ENCODE data around the gene CMTM2.

CMTM2 gene, protein sequence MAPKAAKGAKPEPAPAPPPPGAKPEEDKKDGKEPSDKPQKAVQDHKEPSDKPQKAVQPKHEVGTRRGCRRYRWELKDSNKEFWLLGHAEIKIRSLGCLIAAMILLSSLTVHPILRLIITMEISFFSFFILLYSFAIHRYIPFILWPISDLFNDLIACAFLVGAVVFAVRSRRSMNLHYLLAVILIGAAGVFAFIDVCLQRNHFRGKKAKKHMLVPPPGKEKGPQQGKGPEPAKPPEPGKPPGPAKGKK

DNA sequence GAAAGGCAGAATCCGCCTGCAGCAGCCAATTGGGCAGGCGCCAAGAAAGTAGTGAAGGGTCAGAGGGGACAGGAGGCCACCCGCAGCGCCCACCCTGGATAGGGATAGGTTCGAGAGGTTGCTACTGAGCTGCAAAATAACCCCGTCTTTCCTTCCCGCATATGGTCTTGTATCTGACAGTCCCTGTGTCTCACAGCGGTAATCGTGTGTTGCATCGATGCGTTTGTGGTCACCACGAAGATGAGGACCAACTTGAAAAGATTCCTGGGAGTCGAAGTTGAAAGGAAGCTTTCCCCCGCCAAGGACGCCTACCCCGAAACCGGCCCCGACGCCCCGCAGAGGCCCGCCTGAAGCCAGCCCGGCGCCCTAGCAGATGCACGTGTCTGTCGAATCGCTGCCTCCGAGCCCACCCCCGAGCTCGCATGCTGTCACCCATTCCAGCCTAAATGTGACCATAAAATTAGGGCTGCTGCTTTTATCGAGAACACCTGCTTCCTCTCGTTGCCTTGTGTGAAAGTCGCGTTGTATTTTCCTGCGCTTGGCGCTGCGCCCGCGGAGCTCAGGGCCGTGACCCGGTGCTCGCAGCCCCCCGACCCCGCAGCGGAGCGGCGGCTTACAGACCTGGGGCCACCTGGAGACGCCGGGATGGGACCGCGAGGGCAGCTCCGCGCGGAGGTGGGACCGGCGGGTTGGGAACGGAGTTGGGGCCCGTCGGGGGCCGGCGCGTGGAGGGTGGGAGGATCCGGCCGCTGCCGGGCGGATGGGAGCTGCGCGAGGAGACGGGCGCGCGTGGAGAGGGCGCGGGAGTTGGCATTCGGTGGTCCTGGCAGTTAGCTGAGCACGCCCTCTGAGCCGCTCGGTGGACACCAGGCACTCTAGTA lies at the start of gene CMTM2:
Gene CMTM2 (plus strand): TSS at position 813 of the 881 bp plus-strand sequence. CDS start 145 bp downstream, outside the sequence.
- no peak for FAIRE-seq

DNA sequence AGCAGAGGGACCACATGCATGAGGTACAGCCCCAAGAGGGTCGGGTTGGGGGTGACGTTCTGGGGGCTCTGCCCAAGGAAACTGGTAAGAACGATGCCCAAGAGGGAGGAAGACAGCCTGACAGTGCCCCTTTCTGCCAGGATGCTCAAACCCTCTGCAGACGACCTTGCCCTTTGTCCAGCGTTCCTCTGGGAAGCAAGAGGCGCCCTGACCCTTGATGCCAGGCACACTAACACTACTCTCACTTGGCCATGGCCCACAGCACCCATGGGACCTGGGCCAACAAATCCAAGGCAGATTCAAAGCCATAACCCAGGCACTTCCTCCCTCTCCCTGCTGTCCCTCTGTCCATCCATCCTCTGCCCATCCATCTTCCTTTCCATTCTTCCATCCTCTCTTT lies 49.8 kb upstream of the CMTM2 start:
- FAIRE-seq: no peak

DNA sequence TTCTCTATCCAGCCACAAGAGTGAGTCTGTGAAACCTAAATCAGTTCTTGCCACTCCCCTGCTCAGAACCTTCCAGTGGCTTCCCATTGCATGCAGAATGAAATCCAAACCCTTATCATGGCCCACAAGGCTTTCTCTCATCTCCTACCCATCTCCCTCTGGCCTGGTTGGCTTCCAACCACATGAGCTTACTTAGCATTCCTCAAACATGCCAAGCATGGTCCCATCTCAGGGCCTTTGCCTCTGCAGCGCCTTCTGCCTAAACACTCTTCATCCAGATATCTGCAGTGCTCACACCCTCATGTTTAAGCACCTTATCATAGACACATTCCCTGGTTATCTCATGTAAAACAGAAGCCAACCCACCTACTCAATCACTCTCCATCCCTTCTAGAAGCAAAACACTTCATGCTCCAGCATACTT lies 44.9 kb upstream of the CMTM2 start:
- no peak for FAIRE-seq

DNA sequence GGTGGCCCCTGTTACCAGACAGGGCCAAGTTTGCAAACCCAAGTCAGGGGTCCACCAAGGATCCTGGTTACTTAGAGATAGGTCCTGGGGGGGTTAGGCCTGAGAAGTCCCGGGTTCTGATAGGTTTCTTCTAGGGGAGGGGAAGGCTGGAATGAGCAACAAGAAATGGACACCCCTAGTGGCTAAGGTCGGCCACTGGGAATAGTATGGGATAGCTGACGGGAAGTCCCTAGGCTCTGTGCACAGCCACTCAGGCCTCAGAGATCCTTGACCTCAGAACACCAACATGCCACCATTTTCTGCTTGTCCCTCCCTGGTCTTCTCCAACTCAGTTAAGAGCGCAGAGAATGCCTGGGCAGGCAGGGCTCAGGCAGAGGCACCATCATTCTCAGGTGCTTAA lies 42.7 kb upstream of the CMTM2 start:
- no peak for FAIRE-seq

DNA sequence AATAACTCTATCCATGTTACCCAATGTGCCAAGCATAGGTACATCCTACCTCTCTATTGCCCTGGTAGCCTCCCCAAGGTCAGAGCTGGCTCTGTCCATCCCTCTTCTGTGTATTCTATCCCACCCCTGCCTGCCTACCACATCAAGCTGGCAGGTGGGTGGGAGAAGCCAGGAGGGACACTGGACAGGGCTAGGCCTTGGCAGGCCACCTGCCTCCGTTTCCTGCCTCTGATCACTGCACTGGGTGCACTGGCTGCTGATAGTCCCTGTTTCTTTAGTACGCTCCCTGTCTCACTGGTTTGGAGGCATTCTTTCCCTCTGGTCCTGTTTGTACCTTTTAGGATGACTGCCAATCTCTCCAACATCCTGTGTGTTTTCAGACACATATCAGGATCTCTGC lies 42.0 kb upstream of the CMTM2 start:
- no peak for FAIRE-seq

DNA sequence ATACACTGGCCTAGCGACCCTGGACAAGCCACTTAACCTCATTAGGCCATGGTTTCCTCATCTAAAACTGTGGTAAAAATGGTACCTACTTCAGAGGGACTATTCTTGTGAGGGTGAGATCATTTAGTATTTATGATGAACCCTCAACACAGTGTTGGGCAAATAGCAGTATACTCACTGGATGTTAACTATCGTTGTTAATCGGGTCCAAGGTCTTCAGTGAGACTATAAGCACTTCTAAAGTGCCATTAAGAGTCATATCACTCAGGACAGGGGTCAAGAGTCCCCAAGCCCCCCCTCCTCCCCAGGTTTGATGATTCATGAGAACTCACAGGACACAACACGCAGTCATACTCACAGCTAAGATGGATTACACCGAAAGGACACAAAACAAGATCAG lies 40.4 kb upstream of the CMTM2 start:
- no peak for FAIRE-seq

DNA sequence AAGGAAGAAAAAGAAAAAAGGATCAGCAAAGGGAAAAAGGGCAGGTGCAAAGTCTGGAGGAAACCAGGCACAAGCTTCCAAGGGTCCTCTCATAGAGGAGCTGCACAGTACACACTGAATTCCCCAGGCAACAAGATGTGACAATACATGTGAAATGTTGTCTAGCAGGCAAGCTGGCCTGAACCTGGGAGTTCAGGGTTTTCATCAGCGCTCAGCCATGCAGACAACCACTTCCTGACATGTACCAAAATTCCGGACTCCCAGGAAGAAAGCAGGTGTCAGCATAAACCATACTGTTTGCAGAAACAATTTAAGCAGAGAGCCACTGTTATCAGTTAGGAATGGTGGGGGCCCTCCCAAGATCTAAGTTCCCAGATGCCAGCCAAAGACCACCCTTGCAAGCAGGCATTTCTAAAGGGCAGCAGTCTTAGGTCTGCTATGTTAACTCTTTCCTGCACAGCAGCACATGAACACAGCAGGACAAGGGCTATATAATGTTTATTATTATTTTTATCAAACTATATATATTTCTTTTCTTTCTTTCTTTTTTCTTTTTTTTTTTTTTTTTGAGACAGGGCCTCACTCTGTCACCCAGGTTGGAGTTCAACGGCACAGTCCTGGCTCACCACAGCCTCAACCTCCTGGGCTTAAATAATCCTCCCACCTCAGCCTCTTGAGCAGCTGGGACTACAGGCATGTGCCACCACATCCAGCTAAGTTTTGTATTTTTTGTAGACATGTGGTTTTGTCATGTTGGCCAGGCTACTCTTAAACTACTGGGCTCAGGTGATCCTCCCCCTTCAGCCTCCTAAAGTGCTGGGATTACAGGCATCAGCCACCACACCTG lies 39.4 kb upstream of the CMTM2 start:
- FAIRE-seq: peak; percentile 72

DNA sequence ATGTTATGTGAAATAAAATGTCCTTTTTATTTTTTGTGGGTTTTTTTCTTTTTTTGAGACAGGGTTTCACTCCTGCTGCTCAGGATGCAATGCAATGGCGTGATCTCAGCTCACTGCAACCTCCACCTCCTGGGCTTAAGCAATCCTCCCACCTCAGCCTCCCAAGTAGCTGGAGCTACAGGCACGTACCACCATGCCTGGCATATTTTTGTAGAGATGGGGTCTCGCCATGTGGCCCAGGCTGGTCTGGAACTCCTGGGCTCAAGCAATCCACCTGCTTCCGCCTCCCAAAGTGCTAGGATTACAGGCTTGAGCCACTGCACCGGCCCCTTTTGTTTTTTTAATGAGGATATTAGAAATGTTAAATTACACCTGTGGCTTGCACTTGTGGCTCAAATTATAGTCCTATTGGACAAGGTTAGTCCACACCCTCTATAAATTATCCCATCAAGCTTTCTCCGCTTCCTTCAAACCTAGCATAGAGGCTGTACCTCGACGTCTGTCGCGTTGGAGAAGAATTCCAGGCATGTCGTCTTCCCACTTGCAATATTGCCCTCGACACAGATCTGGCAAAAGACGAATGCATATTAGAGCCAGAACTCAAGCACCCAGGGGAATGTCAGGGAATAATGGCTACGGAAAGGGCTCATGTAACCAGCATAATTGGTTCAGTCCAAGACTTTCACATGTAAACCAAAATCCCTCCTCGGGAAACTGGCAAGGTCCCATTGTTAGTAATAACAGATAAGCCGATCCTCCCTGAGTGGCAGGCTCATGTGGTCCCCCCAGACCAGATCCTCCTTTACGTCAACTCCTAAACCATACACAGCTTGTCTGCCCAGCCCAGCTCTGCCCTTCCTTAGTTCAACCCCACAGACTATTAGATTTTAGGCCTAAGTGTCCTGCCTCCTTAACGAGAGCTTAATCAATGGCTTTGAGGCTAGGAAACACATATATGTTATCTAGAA lies 37.6 kb upstream of the CMTM2 start:
- FAIRE-seq: no peak

DNA sequence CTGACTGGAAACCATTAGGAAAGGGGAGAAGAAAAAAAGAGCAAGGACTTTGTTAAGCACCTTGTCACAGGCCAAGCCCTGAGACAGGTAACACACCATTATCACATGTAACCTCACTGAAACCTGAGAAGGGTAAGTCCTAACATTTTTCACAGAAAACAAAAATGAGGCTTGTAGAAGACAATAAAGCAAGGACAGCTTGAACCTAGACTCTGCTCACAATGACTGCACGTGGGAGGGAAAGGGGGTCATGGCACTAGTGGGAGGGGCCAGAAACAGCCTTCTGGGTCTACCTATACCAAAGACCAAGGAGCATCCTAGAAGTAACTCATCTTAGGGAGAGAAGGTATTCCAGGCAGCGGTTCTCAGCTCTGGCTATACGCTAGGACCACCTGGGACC lies 36.9 kb upstream of the CMTM2 start:
- FAIRE-seq: no peak

DNA sequence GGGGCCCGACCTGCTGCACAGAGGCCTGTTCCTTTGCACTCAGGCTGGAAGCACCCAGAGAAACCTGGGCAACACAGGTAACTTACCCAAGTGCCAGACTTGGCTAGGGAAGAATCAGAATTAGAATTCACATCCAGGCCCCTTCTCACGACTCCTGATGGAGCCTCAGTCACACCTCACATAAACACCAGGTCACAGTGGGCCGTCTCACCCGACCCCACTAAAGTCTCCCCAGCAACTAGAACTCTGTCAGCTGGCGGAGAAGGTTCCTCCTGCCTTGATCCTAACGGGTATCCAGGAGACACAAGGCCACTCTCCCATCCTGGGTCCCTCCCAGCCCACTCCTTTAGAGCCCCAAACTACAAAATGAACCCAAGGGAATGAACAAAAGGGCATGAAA lies 35.7 kb upstream of the CMTM2 start:
- no peak for FAIRE-seq

DNA sequence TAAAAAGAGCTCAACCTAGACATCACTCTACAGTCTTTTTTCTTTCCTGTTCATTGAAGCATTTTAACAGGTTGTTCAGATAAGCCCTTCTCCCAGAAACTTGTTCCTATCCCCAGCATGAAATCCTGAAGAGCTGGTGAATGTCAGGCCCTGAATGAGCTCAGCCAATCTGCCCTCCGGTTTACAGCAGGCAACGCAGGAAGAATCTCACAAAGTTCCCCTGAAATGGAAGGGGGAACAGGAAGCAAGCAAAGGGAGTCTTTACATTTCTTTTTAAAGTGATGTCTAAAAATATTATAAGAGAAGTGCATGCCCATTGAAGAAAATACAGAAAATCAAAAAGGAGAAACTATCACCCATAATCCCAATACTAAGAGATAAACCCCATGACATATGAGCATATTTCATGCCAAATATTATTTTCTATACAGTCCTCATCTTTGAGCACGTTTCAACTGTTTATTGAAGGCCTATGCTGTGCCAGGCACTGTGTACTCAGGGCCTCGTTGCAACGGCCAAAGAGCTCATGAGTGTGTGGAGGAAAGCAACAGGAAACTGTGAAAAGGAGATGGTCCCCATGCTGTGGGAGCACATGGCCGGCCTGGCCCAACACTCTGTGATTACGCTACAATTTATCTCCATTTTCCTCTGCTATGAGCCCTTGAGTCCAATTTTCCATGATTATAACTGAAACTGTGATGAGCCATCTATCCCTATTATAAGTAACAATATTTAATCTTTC lies 35.1 kb upstream of the CMTM2 start:
- FAIRE-seq: no peak

DNA sequence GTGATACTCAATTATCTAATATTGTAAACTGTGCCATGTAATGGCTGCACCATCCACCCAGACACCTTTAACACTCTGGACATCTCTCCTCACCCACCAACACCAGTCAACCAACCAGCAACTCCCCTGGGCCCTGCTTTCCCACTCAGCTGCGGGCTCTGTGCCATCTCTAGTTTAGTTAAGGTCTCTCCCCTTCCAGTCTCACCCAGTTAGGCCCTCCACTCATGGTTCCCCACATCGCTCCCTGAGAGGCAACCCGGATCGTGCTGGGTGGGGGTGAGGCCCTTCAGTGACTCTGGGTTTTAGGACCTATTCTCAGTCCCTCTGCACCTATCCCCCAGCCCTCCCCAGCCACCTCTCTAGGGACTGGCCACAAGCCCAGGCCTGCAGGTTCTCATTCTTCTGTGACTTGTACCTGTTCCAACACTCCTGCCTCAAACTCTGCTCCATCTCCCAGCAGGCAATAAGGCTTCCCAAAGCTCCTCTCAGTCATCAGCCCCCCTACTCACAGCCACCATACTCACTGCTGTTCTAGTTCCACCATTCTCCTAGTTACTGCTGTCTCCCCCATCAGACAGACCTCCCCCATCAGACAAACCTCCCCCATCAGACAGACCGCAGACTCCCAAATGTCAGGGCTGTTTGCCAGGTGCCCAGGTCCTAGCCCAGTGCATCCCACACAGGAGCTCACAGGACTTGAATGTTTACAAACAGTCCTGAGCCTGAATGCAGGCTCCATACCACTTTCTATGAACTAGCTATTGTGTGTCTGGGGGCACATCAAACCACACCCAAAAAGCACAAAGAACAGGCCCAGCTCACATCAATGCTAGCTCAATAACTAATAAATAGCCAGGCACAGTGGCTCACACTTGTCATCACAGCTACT lies 31.9 kb upstream of the CMTM2 start:
- FAIRE-seq: no peak

DNA sequence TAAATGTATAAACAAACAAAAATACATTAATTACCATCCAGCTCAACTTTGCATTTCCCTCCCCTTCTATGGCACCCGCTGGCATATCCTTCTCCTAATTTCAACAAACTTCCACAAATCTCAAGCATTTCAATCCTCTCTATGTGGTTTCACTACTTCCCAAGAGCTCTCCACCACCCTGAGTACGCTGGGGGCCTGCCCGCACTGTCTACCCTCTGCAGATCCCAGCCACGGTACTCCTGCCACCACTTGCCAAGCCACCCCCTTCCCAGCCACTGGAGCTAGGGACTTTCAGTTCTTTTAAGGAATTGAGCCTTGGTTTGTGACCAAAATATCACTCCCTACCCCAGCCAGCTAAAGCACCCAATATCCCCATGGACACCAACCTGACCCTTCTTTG lies 31.2 kb upstream of the CMTM2 start:
- FAIRE-seq: no peak

DNA sequence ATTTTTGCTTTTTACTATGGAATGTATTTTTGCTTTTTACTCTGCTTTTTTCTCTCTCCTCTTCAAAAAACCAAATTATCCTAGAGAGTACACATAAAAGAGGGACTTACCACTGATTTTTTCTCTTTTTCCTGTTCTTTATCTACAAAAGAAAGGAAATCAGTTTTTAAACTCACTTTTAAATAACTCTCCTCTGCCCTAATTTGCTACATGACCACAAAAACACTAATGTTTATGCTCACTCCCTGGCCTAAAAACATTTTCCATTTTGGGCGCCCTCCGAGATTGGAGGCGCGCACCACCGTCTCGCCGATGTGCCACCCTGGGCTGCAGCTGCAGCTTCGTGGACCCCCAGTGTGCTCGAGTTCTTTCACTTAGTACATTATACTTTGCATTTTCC lies 30.4 kb upstream of the CMTM2 start:
- no peak for FAIRE-seq

DNA sequence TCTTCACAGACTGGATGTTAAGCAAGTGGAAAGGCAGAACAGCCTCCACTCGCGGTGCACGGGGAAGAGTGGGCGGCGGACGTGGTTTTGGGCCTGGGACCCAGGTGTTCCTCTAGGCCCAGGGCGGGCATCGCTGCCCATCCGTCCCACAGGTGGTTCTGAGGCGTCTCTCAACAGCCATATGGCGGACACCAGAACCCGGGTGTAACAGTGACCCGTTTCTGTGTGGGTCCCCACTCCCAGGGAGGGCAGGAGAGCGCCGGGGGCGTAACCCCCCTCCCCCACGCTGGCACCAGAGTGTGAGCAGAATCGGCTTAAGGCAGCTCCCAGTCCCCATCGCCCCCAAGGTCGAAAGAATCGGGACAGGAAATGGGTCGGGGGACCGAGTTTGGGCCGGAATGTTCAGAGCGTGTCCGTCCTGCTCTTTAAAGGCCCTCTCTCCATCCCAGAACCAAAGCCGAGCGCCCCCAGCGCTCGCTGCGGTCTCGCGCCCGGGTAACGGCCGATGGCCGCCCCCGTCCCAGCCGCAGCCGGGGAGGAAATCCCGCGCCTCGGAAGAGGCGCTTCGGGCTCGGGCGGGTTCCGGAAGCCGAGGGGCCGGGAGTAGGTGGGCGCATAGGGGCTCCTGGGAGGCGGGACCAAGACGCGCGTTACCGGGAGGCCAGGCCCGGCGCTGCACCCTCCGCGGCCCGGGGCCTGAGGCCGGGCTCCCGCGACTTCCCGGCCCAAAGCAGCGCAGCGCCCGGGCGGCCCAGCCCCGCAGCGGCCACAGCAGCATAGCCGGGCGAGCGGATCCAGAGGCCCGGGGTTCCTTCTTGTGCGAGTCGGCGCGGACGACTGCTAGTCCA lies 29.8 kb upstream of the CMTM2 start, which contains the start of gene TK2:
Gene TK2 (minus strand): TSS at position 839 of the 848 bp plus-strand sequence. CDS start 61 bp downstream, at position 778.
- FAIRE-seq: no peak

DNA sequence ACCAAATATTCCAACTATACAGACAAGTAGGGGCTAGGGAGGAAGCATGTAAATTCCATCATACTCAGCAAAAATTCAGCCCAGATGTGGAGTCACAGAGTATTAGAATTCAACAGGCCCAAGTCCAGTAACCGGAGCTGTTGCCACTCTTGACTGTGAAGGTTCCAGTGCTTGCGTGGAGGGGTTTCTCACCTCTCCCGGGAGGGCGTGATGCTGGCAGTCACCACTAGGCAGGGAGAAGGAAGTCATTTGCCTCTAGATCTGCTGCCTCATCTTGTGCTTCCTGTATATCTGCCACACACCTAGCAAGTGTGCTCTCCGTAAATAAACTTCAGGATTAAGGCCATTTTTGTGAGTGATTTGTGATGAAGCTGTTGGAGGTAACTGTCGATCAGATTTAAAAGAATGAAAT lies 27.9 kb upstream of the CMTM2 start:
- FAIRE-seq: no peak

DNA sequence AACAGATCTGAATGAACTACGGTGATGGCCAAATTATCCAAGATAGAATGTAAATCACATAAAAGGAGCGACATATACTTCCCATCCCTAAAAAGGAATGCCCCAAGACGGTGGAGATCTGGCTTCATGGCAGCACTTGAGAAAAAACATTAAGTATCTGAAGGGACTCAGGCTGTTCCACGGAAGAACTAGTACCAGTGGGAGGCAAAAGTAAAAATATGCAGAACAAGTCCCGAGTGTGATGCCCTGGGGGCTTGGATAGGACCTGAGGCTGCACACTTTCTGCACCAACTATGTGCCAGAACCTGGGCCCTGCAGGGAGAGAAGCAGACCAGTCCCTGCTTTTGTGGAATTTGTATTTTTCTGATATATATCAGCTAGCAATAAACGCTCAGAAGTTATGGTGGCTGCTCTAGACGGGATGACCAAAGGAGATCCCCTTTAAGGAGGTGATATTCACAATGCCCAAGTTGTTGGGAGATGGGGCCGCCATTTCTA lies 27.4 kb upstream of the CMTM2 start:
- no peak for FAIRE-seq

DNA sequence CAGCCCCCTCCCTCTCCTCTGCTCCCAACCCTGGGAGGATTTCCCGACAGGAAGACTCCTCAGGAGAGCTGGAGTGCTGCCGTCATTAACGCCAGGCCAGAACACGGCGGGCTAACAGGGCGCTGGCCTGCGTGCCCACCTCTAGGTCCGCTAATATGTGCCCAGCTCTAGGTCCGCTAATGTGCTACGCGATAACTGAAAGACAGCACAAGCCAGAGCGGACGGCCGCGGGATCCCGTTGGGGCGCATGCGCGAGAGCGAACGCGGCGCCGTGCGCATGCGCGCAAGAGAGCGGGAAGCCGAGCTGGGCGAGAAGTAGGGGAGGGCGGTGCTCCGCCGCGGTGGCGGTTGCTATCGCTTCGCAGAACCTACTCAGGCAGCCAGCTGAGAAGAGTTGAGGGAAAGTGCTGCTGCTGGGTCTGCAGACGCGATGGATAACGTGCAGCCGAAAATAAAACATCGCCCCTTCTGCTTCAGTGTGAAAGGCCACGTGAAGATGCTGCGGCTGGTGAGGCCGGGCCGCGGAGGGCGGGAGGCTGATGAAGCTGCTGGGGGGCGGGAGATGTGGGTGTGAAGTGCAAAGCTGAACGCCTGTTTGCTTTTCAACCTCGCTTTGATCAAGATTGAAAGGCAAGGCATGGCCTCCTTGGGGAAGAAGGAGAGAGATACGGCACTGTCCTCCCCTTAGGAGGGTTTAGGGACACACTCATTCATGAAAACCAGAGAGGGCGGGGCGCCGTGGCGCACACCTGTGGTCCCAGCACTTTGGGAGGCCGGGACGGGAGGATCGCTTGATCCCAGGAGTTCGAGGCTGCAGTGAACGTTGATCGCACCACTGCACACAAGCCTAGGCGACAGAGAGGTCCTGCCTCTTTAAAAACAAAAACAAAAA lies 26.7 kb upstream of the CMTM2 start, which contains the start of gene CKLF:
Gene CKLF (plus strand): TSS at position 291 of the 892 bp plus-strand sequence. CDS start 140 bp downstream, at position 431.
- FAIRE-seq: no peak

Data from islet of Langerhans (tissue), 1 donor.